ENCODE measurements around the gene LAMC1.
A peak's percentile ranks its signal among the peaks of the same experiment; 100 is the strongest.

LAMC1 gene

DNA sequence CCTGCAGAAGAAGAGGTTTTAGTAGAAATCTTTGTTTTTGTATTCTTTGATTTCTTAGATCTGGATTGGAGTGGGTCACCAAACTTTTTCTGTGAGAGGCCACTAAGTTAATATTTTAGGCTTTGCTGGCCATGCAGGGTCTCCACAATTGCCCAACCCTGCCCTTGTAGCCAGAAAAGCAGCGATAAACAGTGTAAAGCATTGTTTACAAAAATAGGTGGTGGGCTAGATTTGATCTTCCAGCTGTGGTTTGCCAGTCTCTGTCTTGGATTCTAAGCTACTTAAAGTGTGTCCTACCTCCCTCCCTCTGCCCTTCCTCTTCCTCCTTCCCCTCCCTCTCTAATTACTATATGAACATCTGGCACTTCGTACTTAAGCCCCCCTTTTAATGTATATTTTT is 68.0 kb downstream of the LAMC1 start:
- TF ChIP-seq, protein P1, sequence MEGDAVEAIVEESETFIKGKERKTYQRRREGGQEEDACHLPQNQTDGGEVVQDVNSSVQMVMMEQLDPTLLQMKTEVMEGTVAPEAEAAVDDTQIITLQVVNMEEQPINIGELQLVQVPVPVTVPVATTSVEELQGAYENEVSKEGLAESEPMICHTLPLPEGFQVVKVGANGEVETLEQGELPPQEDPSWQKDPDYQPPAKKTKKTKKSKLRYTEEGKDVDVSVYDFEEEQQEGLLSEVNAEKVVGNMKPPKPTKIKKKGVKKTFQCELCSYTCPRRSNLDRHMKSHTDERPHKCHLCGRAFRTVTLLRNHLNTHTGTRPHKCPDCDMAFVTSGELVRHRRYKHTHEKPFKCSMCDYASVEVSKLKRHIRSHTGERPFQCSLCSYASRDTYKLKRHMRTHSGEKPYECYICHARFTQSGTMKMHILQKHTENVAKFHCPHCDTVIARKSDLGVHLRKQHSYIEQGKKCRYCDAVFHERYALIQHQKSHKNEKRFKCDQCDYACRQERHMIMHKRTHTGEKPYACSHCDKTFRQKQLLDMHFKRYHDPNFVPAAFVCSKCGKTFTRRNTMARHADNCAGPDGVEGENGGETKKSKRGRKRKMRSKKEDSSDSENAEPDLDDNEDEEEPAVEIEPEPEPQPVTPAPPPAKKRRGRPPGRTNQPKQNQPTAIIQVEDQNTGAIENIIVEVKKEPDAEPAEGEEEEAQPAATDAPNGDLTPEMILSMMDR (conservative IDR thresholded peaks at IDR 0.05; ENCODE audit: low read depth, low read length): no peak
- DNase-seq (ENCODE audit: low read depth): no peak
- no peak overlapping the region for H3K4me3 ChIP-seq (ENCODE audit: low read length)

GRCh38 chr1:183092350-183092749 is 69.1 kb downstream of the LAMC1 start:
- DNase-seq (ENCODE audit: low read depth): no peak
- no peak overlapping the region for H3K4me3 ChIP-seq (ENCODE audit: low read length)
- TF ChIP-seq, protein P1 (conservative IDR thresholded peaks at IDR 0.05; ENCODE audit: low read depth, low read length): no peak

DNA sequence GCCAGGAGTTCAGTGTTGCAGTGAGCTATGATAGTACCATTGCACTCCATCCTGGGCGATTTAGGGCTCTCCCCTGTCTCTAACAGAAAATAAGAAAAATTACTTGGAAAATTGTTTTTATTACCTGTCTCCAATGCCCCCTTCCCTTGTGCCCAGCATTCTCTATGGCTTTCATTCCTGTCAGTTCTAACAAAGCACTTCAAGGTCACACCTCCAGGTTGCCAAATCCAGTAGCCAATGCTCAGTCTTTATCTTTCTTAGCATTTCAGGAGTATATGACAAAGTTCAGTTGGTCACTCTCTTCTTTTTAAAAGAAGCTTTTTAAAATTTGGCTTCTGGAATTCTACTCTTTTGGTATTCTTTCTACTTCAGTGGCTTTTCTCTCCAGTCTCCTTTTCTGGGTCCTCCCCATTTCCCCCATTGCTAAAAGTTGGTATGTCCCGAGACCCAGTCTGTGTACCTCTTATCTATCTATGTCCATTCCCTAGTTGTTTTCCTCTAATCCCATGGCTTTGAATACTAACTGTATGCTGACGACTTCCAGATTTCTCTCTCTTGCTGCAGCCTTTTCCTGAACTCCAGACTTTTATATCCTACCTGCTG is 69.9 kb downstream of the LAMC1 start:
- H3K4me3 ChIP-seq (ENCODE audit: low read length): no peak overlapping the region
- TF ChIP-seq, protein P1 (conservative IDR thresholded peaks at IDR 0.05; ENCODE audit: low read depth, low read length): no peak
- no peak for DNase-seq (ENCODE audit: low read depth)

DNA sequence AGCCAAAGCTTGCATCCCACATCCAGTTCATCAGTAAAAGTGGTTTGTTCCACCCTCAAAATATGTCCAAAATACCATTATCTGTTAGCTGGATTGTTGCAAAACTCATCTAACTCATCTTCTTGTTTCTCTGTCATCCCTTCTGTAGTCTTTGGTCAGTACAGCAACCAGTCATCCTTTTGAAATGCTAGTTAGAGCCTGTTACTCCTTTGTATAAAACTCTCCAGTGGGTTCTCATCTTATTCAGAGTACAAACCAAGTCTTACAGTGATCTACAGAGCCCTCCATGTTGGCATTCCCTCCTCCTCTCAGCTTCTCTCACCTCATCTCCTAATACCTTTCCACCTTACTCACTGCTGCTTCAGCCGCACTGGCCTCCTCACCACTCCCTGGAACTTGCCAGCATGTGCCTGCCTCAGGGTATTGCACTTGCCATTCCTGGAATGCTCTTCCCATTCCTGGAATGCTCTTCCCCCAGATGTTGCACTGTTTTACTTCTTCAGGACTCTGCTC is 70.6 kb downstream of the LAMC1 start:
- DNase-seq (ENCODE audit: low read depth): peak; percentile 26
- H3K4me3 ChIP-seq (ENCODE audit: low read length): no peak overlapping the region
- TF ChIP-seq, protein P1 (conservative IDR thresholded peaks at IDR 0.05; ENCODE audit: low read depth, low read length): no peak

- H3K4me3 ChIP-seq (ENCODE audit: low read length): no peak overlapping the region
- no peak for DNase-seq (ENCODE audit: low read depth)
- TF ChIP-seq, protein P1 (conservative IDR thresholded peaks at IDR 0.05; ENCODE audit: low read depth, low read length): no peak
These were observed 71.1 kb downstream of the LAMC1 start for GRCh38 chr1:183094351-183094750.

DNA sequence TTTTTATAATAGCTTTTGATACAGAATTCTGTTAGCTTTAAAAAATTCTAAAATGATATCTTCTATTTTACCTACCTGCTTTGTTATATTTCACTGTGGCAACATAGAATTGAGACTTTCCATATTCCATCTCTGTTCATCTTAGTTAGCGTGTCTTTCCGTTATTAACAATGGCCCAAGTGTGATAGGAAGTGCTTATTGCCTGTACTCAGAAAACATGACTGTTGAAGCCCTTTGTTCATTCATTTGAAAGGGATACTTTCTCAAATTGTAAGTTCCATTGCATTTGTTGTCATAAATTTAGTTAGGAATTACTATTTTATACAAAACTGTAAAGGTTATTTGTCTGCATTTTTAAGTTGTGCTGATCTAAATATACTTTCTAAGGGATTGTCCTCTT is 73.1 kb downstream of the LAMC1 start:
- DNase-seq (ENCODE audit: low read depth): no peak
- TF ChIP-seq, protein P1 (conservative IDR thresholded peaks at IDR 0.05; ENCODE audit: low read depth, low read length): no peak
- no peak overlapping the region for H3K4me3 ChIP-seq (ENCODE audit: low read length)

DNA sequence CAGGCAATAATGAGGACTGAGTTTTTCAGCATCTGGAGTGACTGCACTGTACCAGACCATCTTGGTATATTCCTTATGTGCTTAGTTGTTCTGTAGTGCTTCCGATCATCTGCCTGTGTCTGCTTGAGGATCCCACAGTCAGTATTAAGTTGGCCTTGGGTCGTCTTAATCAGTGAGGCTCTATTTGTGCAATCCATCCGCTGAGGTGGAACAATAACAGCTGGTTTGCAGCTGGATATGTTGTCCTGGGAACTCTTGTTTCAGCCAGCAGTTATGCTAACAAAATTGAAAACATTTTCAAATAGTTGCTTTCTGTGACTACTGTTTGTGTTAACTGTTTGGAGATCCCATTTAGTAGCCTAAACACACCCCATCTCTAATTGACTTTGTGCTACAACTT is 73.7 kb downstream of the LAMC1 start:
- TF ChIP-seq, protein P1 (conservative IDR thresholded peaks at IDR 0.05; ENCODE audit: low read depth, low read length): no peak
- H3K4me3 ChIP-seq (ENCODE audit: low read length): no peak overlapping the region
- DNase-seq (ENCODE audit: low read depth): no peak

All from retinal pigment epithelial cell (primary cell).